H9 (cell line): Measurements from ENCODE around the gene ATF6. TPM values are rescaled to one million over a fixed set of nuclear protein-coding genes. Genes with fewer than 3 reads are reported as not detected.

Experiments used
- DNase-seq: peaks from one replicate; pipeline ENCODE4 v3.0.0-alpha.2; 2017
- H2AFZ ChIP-seq: one replicate; pipeline ENCODE4 v1.6.1; 2013; ENCODE audit warnings: mild to moderate bottlenecking, low read length, control low read depth, moderate library complexity
- H2AK5ac ChIP-seq: 2 replicates; pipeline ENCODE4 v1.6.1; 2013; ENCODE audit warnings: low read length, control low read depth, mixed read lengths; ENCODE audit not compliant: insufficient read length
- H2BK120ac ChIP-seq: one replicate; pipeline ENCODE4 v1.6.1; 2013; ENCODE audit warnings: low read depth, mild to moderate bottlenecking, low read length, control low read depth, inconsistent platforms; ENCODE audit not compliant: poor library complexity, severe bottlenecking
- H2BK12ac ChIP-seq: 2 replicates; pipeline ENCODE4 v1.6.1; 2013; ENCODE audit warnings: low read length, control low read depth, mixed read lengths, low read depth; ENCODE audit not compliant: insufficient read length
- H2BK15ac ChIP-seq: 2 replicates; pipeline ENCODE4 v1.6.1; 2013; ENCODE audit warnings: low read depth, low read length, control low read depth
- H2BK20ac ChIP-seq: one replicate; pipeline ENCODE4 v1.6.1; 2013; ENCODE audit warnings: low read depth, mild to moderate bottlenecking, low read length, control low read depth, inconsistent platforms; ENCODE audit not compliant: poor library complexity, severe bottlenecking
- H2BK5ac ChIP-seq: 2 replicates; pipeline ENCODE4 v1.6.1; 2013; ENCODE audit warnings: low read length, control low read depth, mixed read lengths; ENCODE audit not compliant: insufficient read length
- H3K14ac ChIP-seq: 2 replicates; pipeline ENCODE4 v1.6.1; 2013; ENCODE audit warnings: low read length, control low read depth; ENCODE audit not compliant: insufficient read depth
- H3K18ac ChIP-seq: 2 replicates; pipeline ENCODE4 v1.6.1; 2013; ENCODE audit warnings: low read depth, mild to moderate bottlenecking, mixed read lengths, low read length, control low read depth; ENCODE audit not compliant: insufficient read length
- H3K23ac ChIP-seq: 2 replicates; pipeline ENCODE4 v1.6.1; 2013; ENCODE audit warnings: low read length, control low read depth, mixed read lengths, low read depth; ENCODE audit not compliant: insufficient read length
- H3K23me2 ChIP-seq: 2 replicates; pipeline ENCODE4 v1.6.1; 2013; ENCODE audit warnings: low read depth, mild to moderate bottlenecking, mixed read lengths, low read length, control low read depth; ENCODE audit not compliant: insufficient read length, poor library complexity, severe bottlenecking
- H3K27ac ChIP-seq: 2 replicates; pipeline ENCODE4 v1.5.1; 2013; ENCODE audit warnings: low read length, control low read depth, mixed read lengths, low read depth; ENCODE audit not compliant: insufficient read length
- H3K27me3 ChIP-seq: 2 replicates; pipeline ENCODE4 v1.6.1; 2013; ENCODE audit warnings: low read length, control low read depth, inconsistent platforms; ENCODE audit not compliant: insufficient read depth
- H3K4ac ChIP-seq: 2 replicates; pipeline ENCODE4 v1.6.1; 2013; ENCODE audit warnings: low read depth, mild to moderate bottlenecking, control low read depth, inconsistent platforms, low read length, moderate library complexity
- H3K4me1 ChIP-seq: 2 replicates; pipeline ENCODE4 v1.6.1; 2013; ENCODE audit warnings: low read length, control low read depth, inconsistent platforms; ENCODE audit not compliant: insufficient read depth
- H3K4me2 ChIP-seq: 2 replicates; pipeline ENCODE4 v1.6.1; 2013; ENCODE audit warnings: low read length, control low read depth, mixed read lengths; ENCODE audit not compliant: insufficient read length, insufficient read depth
- H3K56ac ChIP-seq: 2 replicates; pipeline ENCODE4 v1.6.1; 2013; ENCODE audit warnings: low read depth, mild to moderate bottlenecking, mixed read lengths, low read length, control low read depth; ENCODE audit not compliant: insufficient read length
- H3K79me1 ChIP-seq: 2 replicates; pipeline ENCODE4 v1.6.1; 2013; ENCODE audit warnings: low read depth, mild to moderate bottlenecking, moderate library complexity, low read length, control low read depth, inconsistent platforms; ENCODE audit not compliant: insufficient read depth, poor library complexity, severe bottlenecking
- H3K79me2 ChIP-seq: 2 replicates; pipeline ENCODE4 v1.6.1; 2013; ENCODE audit warnings: low read length, control low read depth, inconsistent platforms; ENCODE audit not compliant: insufficient read depth
- H3K9ac ChIP-seq: 2 replicates; pipeline ENCODE4 v1.6.1; 2013; ENCODE audit warnings: low read length, control low read depth, mixed read lengths; ENCODE audit not compliant: insufficient read length; ENCODE audit errors: extremely low read depth
- H3K9me3 ChIP-seq: one replicate; pipeline ENCODE4 v1.6.1; 2013; ENCODE audit warnings: low read depth, low read length, inconsistent platforms; ENCODE audit not compliant: control insufficient read depth
- H3T11ph ChIP-seq: one replicate; pipeline ENCODE4 v1.6.1; 2013; ENCODE audit warnings: mild to moderate bottlenecking, low read length, control low read depth, inconsistent platforms
- H4K20me1 ChIP-seq: one replicate; pipeline ENCODE4 v1.6.1; 2013; ENCODE audit not compliant: control insufficient read depth, insufficient read length, insufficient read depth
- H4K5ac ChIP-seq: 2 replicates; pipeline ENCODE4 v1.6.1; 2013; ENCODE audit warnings: low read depth, mild to moderate bottlenecking, mixed read lengths, low read length, control low read depth; ENCODE audit not compliant: insufficient read length
- H4K8ac ChIP-seq: replicated peaks from 2 replicates; pipeline ENCODE4 v1.6.1; 2013; ENCODE audit warnings: low read length, control low read depth, mixed read lengths, low read depth; ENCODE audit not compliant: insufficient read length
- H4K91ac ChIP-seq: 2 replicates; pipeline ENCODE4 v1.6.1; 2013; ENCODE audit warnings: low read depth, mild to moderate bottlenecking, moderate library complexity, mixed read lengths, low read length, control low read depth; ENCODE audit not compliant: insufficient read length
- H3K27ac Mint-ChIP-seq, 3 experiments: 2 replicates in 2 of 3; 3 replicates in 1 of 3; pipeline ENCODE4 v1.8.0; 2020 to 2021; ENCODE audit warnings: mixed read lengths in 3 of 3, mild to moderate bottlenecking in 1 of 3, moderate library complexity in 1 of 3
- H3K27me3 Mint-ChIP-seq: 2 replicates; pipeline ENCODE4 v1.8.0; 2021; ENCODE audit warnings: low read depth, mild to moderate bottlenecking, moderate library complexity, mixed read lengths
- H3K36me3 Mint-ChIP-seq, 3 experiments: 2 replicates in 2 of 3; 3 replicates in 1 of 3; pipeline ENCODE4 v1.8.0; 2020 to 2021; ENCODE audit warnings: low read depth in 3 of 3, mixed read lengths in 3 of 3; ENCODE audit not compliant: insufficient read depth in 1 of 3
- H3K4me1 Mint-ChIP-seq, 2 experiments: 2 replicates each; pipeline ENCODE4 v1.8.0; 2020; ENCODE audit warnings: mixed read lengths in 2 of 2
- H3K4me3 Mint-ChIP-seq, 2 experiments: 2 replicates in 1 of 2; 3 replicates in 1 of 2; pipeline ENCODE4 v1.8.0; 2020 to 2021; ENCODE audit warnings: mild to moderate bottlenecking in 2 of 2, mixed read lengths in 2 of 2, moderate library complexity in 1 of 2
- H3K9me3 Mint-ChIP-seq, 2 experiments: 2 replicates in 1 of 2; 3 replicates in 1 of 2; pipeline ENCODE4 v1.8.0; 2020; ENCODE audit warnings: mild to moderate bottlenecking in 2 of 2, mixed read lengths in 2 of 2, moderate library complexity in 1 of 2
- whole genome bisulfite sequencing: extraction: QIAGEN DNeasy Blood & Tissue Kit; methylation state at CpG from one replicate; pipeline ENCODE4 v1.1.7; 2013; ENCODE audit warnings: missing lambda C conversion rate, low lambda C conversion rate, mixed read lengths; ENCODE audit not compliant: insufficient read length; ENCODE audit errors: extremely low coverage; 5-methylcytosine and 5-hydroxymethylcytosine counted together
- total RNA-seq: library from RNA; stranded (reverse); gene quantifications from 2 replicates; pipeline ENCODE4 v1.2.1, GENCODE V29; 2021
- TF ChIP-seq, protein P1 (sequence below): fragments of 200-600 bp; sonication (generic); conservative IDR thresholded peaks from 3 replicates; pipeline ENCODE4 v1.8.0; 2021; ENCODE audit warnings: antibody characterized with exemption, mild to moderate bottlenecking

ATF6 gene
- total RNA-seq, 1 experiment from 2014 or later, result 11.2 TPM

GRCh38 chr1:161778522-161778921 lies 12.4 kb downstream of the ATF6 start:
- no peak overlapping the region for H3K18ac ChIP-seq
- H3K14ac ChIP-seq, result no peak overlapping the region
- no peak overlapping the region for H2BK5ac ChIP-seq
- Mint-ChIP-seq H3K27me3 (no peaks in the 10 kb centered on the region), H3K4me3 (no peak overlapping the region), H3K27ac (no peak overlapping the region), H3K9me3 (no peaks in the 10 kb centered on the region), H3K4me1 (no peaks in the 10 kb centered on the region), H3K36me3 (no peaks in the 10 kb centered on the region)
- no peak overlapping the region for H3K27ac ChIP-seq
- H2BK20ac ChIP-seq, result no peak overlapping the region
- TF ChIP-seq, protein P1, sequence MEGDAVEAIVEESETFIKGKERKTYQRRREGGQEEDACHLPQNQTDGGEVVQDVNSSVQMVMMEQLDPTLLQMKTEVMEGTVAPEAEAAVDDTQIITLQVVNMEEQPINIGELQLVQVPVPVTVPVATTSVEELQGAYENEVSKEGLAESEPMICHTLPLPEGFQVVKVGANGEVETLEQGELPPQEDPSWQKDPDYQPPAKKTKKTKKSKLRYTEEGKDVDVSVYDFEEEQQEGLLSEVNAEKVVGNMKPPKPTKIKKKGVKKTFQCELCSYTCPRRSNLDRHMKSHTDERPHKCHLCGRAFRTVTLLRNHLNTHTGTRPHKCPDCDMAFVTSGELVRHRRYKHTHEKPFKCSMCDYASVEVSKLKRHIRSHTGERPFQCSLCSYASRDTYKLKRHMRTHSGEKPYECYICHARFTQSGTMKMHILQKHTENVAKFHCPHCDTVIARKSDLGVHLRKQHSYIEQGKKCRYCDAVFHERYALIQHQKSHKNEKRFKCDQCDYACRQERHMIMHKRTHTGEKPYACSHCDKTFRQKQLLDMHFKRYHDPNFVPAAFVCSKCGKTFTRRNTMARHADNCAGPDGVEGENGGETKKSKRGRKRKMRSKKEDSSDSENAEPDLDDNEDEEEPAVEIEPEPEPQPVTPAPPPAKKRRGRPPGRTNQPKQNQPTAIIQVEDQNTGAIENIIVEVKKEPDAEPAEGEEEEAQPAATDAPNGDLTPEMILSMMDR, result no peak
- H3K9ac ChIP-seq, result no peak overlapping the region
- no peak overlapping the region for H2BK12ac ChIP-seq
- H3K79me1 ChIP-seq, result no peaks in the 10 kb centered on the region
- no peak overlapping the region for H3T11ph ChIP-seq
- DNase-seq, result no peak
- no peaks in the 10 kb centered on the region for H3K23me2 ChIP-seq
- H3K9me3 ChIP-seq, result no peaks in the 10 kb centered on the region
- H4K20me1 ChIP-seq, result no peaks in the 10 kb centered on the region
- no CpG with 5 or more reads among the region's 1 CpG for WGBS
- H3K4me2 ChIP-seq, result no peak overlapping the region
- no peak overlapping the region for H2AK5ac ChIP-seq
- no peak overlapping the region for H3K4ac ChIP-seq
- H4K5ac ChIP-seq, result no peak overlapping the region
- H3K27me3 ChIP-seq, result no peaks in the 10 kb centered on the region
- no peaks in the 10 kb centered on the region for H3K4me1 ChIP-seq
- H4K91ac ChIP-seq, result no peak overlapping the region
- H2BK120ac ChIP-seq, result no peak overlapping the region
- no peak overlapping the region for H2AFZ ChIP-seq
- H3K56ac ChIP-seq, result no peak overlapping the region
- H3K23ac ChIP-seq, result no peak overlapping the region
- H3K79me2 ChIP-seq, result no peaks in the 10 kb centered on the region
- no peak overlapping the region for H4K8ac ChIP-seq
- no peak overlapping the region for H2BK15ac ChIP-seq
